DND-41 (cell line): ENCODE results near the gene RWDD1.

Source experiments
- EZH2 ChIP-seq: IDR thresholded peaks from 3 replicates; pipeline ENCODE4 v1.6.1; 2012; ENCODE audit warnings: borderline replicate concordance, low read depth, mild to moderate bottlenecking, moderate library complexity, low read length, inconsistent platforms; ENCODE audit not compliant: severe bottlenecking
- TF ChIP-seq, protein P1 (sequence below): IDR thresholded peaks from 2 replicates; pipeline ENCODE4 v1.5.1; 2012; ENCODE audit warnings: borderline replicate concordance, low read length, moderate library complexity, mild to moderate bottlenecking; ENCODE audit not compliant: poor library complexity, severe bottlenecking; ENCODE audit errors: extremely low read depth

DNA sequence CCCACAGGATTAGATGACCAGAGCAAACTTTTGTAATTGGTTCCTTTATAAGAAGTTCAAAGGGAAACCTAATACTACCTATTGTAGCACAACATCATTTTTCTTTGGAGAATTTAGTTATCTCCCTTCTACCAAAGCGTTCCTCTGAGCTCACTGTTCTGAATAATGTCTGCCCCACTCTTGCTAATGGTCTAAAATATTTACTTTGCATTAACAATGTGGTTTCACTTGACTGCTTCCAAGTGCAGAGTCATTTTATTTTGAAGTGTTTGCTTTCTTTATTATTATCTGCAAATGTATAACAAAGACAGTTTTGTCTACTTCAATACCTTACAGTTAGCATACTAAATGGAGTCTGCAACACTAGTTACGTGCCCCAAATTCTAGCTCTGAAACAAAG lies 40.9 kb upstream of the RWDD1 start:
- TF ChIP-seq, protein P1, sequence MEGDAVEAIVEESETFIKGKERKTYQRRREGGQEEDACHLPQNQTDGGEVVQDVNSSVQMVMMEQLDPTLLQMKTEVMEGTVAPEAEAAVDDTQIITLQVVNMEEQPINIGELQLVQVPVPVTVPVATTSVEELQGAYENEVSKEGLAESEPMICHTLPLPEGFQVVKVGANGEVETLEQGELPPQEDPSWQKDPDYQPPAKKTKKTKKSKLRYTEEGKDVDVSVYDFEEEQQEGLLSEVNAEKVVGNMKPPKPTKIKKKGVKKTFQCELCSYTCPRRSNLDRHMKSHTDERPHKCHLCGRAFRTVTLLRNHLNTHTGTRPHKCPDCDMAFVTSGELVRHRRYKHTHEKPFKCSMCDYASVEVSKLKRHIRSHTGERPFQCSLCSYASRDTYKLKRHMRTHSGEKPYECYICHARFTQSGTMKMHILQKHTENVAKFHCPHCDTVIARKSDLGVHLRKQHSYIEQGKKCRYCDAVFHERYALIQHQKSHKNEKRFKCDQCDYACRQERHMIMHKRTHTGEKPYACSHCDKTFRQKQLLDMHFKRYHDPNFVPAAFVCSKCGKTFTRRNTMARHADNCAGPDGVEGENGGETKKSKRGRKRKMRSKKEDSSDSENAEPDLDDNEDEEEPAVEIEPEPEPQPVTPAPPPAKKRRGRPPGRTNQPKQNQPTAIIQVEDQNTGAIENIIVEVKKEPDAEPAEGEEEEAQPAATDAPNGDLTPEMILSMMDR: no peak
- no peak for TF ChIP-seq EZH2
